Fibroblast of skin of scalp (primary cell): Measurements from ENCODE around the gene ACOT12.
"Not testable (repeated sequence)": the region's sequence is repeated elsewhere in the genome, so short reads cannot be mapped to it uniquely, and the experiment has no call there.

ENCODE experiments used
- DNase-seq: peaks from one replicate; pipeline ENCODE4 v3.0.0-alpha.2; 2013

The ACOT12 gene

GRCh38 chr5:81398741-81399140, 4.8 kb upstream of the ACOT12 start:
- no peak for DNase-seq

GRCh38 chr5:81397176-81397575, 3.2 kb upstream of the ACOT12 start:
- peak; percentile 49 for DNase-seq

- no peak for DNase-seq
Observed at GRCh38 chr5:81395262-81395661, 1.3 kb upstream of the ACOT12 start.

GRCh38 chr5:81393430-81393782, 528 bp downstream of the ACOT12 start:
- no peak for DNase-seq

GRCh38 chr5:81389025-81389424, 4.9 kb downstream of the ACOT12 start:
- no peak for DNase-seq

- DNase-seq, result no peak
Observed at GRCh38 chr5:81388169-81388568, 5.8 kb downstream of the ACOT12 start.

- DNase-seq, result no peak
Observed at GRCh38 chr5:81383867-81384266, 10.1 kb downstream of the ACOT12 start.

- no peak for DNase-seq
Observed at GRCh38 chr5:81371354-81371876, 22.5 kb downstream of the ACOT12 start.

- DNase-seq, result no peak
Observed at GRCh38 chr5:81370912-81371311, 23.0 kb downstream of the ACOT12 start.

- DNase-seq, result no peak
Observed at GRCh38 chr5:81365541-81365940, 28.4 kb downstream of the ACOT12 start.

- no peak for DNase-seq
Observed at GRCh38 chr5:81363093-81363871, 30.7 kb downstream of the ACOT12 start.

- DNase-seq, result no peak
Observed at GRCh38 chr5:81361600-81361999, 32.3 kb downstream of the ACOT12 start.

GRCh38 chr5:81360640-81361039, 33.3 kb downstream of the ACOT12 start:
- DNase-seq, result no peak

- DNase-seq, result no peak
Observed at GRCh38 chr5:81359881-81360280, 34.1 kb downstream of the ACOT12 start.

GRCh38 chr5:81359108-81359507, 34.8 kb downstream of the ACOT12 start:
- no peak for DNase-seq

- no peak for DNase-seq
Observed at GRCh38 chr5:81355291-81356251, 38.4 kb downstream of the ACOT12 start.

- no peak for DNase-seq
Observed at GRCh38 chr5:81354093-81354492, 39.8 kb downstream of the ACOT12 start.

- DNase-seq, result no peak
Observed at GRCh38 chr5:81353189-81353588, 40.7 kb downstream of the ACOT12 start.

- no peak for DNase-seq
Observed at GRCh38 chr5:81350507-81350906, 43.4 kb downstream of the ACOT12 start.

GRCh38 chr5:81349161-81349560, 44.8 kb downstream of the ACOT12 start:
- DNase-seq, result no peak

- no peak for DNase-seq
Observed at GRCh38 chr5:81345411-81346003, 48.4 kb downstream of the ACOT12 start.

- DNase-seq, result no peak
Observed at GRCh38 chr5:81344736-81345135, 49.2 kb downstream of the ACOT12 start.

- DNase-seq, result not testable (repeated sequence)
Observed at GRCh38 chr5:81338213-81338612, 55.7 kb downstream of the ACOT12 start.
